GM18951 (cell line): ENCODE measurements around the gene NPBWR2.
"Not testable (repeated sequence)": the region's sequence is repeated elsewhere in the genome, so short reads cannot be mapped to it uniquely, and the experiment has no call there.

Experiments
- POLR2A ChIP-seq: IDR thresholded peaks from 4 replicates; pipeline ENCODE4 v1.6.1; 2011; ENCODE audit warnings: mild to moderate bottlenecking; ENCODE audit not compliant: insufficient read length, insufficient read depth; ENCODE audit errors: extremely low read depth
- in situ Hi-C: fragments of 300-500 bp; cut with MboI; formaldehyde crosslinking; loops from one replicate; pipeline ENCODE4 v1.12.0; 2022; ENCODE audit warnings: low sequenced_read_pairs, mixed read lengths, inconsistent platforms; ENCODE audit not compliant: unreplicated experiment

NPBWR2 gene

DNA sequence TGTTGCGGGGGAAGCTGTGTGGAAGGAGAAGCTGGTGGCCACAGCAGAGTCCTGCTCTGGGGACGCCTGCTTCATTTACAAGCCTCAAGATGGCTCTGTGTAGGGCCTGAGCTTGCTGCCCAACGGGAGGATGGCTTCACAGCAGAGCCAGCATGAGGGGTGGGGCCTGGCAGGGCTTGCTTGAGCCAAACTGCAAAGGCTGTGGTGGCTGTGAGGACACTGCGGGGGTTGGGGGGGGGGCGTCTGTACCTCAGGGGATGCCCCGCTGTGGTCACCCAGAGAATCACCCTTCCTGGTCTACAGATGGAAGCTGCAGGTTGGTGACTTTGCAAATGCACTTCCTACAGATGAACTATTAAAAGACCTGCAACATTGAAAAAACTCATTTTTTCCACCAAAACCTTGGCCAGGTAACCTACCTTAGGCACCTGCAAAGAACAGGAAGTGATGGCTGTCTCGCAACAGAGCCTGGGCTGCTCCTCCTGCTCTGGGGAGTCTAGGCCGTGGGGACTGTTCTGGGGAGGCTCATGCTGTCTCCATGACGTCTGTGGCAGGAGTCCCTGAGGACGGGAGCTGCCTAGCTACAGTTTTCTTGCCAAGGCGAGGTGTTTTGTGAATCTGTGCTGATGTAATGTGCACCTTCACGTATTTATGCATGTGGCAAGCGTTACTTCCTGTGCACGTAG is 7.3 kb downstream of the NPBWR2 start:
- no peak for TF ChIP-seq POLR2A
- in situ Hi-C loops: no loop called here

DNA sequence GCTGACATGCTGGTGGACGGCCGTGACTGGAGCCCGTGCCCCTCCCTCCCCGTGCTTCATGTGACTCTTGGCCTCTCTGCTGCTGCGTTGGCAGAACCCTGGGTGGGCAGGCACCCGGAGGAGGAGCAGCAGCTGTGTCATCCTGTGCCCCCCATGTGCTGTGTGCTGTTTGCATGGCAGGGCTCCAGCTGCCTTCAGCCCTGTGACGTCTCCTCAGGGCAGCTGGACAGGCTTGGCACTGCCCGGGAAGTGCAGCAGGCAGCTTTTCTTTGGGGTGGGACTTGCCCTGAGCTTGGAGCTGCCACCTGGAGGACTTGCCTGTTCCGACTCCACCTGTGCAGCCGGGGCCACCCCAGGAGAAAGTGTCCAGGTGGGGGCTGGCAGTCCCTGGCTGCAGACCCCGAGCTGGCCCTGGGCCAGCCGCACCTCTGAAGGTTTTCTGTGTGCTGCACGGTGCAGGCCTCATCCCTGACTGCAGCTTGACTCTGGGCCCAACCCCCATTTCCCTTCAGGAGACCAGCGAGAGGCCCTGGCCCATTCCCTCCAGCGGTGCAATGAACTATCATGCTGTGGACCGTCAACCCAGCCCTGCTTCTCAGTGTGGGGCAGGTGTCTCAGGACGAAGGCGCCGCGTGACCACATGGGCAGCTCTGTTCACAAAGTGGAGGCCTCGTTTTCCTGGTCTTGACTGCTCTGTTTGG is 8.1 kb downstream of the NPBWR2 start:
- TF ChIP-seq POLR2A: no peak
- in situ Hi-C loops: no loop called here

DNA sequence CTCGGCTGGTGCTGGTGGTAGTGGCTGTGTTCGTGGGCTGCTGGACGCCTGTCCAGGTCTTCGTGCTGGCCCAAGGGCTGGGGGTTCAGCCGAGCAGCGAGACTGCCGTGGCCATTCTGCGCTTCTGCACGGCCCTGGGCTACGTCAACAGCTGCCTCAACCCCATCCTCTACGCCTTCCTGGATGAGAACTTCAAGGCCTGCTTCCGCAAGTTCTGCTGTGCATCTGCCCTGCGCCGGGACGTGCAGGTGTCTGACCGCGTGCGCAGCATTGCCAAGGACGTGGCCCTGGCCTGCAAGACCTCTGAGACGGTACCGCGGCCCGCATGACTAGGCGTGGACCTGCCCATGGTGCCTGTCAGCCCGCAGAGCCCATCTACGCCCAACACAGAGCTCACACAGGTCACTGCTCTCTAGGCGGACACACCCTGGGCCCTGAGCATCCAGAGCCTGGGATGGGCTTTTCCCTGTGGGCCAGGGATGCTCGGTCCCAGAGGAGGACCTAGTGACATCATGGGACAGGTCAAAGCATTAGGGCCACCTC is 8.8 kb downstream of the NPBWR2 start:
- TF ChIP-seq POLR2A: no peak
- in situ Hi-C loops: no loop called here

DNA sequence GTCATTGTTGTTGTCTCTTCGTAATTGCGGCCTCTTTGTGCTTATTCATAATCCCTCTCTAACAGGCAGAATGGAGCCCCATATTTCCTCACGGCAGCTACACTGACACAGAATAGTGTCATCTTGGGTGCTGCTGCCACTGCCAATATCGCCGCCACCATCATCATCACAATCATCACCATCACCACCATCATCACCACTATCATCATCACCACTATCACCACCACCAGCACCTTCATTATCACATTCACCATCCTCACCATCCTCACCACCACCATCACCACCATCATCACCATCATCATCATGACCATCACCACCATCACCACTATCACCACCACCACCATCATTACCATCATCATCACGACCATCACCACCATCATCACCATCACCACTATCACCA is 10.8 kb downstream of the NPBWR2 start:
- no peak for TF ChIP-seq POLR2A
- in situ Hi-C loops: no loop called here

DNA sequence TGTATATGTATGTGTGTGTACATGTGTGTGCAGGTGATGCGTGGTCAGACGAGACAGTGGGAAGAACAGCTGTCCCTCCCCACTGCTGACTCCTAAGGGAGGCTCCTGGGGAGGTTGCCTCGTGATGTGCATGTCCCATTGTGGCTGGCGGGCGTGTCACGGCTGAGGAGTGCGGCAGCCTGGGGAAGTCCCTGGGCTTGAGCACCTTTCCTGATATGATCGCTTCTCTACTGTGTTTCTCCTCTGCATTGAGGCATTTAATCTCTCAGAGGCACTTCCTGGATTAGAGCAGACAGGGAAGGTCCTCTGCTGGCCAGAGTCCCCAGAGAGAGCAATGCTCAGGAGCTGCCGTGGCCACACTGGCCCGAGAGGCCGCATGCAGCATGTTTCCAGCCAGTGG is 11.4 kb downstream of the NPBWR2 start:
- in situ Hi-C loops: no loop called here
- no peak for TF ChIP-seq POLR2A

DNA sequence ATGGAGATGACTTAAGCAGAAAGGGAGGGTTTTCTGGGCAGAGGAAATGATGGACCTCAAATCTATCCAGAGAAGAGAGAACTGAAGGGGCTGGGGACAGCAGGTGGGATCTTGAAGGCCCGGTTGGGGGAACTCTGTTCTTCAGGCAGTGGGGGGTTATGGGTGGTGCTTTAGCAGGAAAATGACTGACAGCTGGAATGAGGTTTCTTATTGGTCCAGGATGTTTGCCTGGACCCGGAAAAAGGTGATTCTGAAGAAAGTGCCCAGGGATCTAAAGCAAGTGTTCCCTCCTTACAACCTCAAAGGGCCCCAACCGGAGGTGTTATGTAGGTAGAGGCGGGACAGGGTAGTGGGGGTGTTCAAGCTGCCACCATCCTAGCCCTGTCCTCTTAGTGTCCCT is 11.9 kb downstream of the NPBWR2 start:
- no peak for TF ChIP-seq POLR2A

DNA sequence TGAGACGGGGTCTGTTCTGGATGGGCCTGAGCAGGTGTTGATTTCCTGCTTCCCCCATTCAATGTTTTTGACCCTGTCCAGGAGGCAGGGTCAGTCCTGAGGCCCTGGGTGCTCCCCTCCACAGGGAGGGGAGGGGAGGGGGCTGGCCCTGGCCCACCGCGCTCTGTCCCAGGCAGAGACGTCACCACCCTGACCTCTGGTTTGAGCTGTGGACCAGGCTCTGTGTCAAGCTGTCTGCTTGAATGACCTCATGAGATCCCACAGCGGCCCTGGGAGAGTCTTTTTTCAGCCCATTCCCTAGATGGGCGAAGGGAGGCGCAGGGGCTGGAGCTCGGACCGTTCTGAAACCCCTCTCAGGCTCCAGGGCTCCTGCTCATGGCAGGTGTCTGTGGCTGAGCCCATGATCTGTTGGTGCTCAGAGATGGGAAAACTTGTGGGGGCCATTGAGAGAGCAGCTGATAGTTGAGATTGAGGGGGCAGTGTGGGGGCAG is 14.3 kb downstream of the NPBWR2 start:
- no peak for TF ChIP-seq POLR2A
- in situ Hi-C loops: no loop called here

More for the DNA sequence above, 11.9 kb downstream of the NPBWR2 start:
- in situ Hi-C loops: no loop called here

DNA sequence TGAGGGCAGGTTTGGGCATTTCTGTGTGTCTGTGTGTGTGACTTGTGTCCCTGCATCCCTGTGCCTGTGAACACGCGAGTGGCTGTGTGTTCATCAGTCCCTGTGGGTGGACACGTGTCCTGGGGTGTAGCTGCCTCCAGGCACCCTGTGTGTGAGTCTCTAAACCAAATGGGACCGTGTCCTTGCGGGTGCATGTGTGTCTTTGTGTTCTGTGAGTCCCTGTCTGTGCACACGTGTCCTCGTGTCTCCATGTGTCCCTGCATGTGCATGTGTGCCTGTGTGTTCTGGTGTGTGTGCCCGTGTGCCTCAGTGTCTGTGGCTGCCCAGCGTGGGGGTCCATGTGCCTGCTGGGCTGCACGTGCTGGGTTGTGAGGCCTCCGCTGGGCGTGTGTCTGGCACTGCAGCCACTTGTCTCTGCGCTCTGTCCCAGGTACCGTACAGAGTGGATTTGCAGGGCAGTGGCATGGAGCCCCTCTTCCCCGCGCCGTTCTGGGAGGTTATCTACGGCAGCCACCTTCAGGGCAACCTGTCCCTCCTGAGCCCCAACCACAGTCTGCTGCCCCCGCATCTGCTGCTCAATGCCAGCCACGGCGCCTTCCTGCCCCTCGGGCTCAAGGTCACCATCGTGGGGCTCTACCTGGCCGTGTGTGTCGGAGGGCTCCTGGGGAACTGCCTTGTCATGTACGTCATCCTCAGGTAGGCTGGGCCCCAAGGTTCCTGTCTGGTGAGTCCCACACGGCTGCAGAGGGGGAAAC is 14.9 kb downstream of the NPBWR2 start:
- TF ChIP-seq POLR2A: no peak
- in situ Hi-C loops: no loop called here

DNA sequence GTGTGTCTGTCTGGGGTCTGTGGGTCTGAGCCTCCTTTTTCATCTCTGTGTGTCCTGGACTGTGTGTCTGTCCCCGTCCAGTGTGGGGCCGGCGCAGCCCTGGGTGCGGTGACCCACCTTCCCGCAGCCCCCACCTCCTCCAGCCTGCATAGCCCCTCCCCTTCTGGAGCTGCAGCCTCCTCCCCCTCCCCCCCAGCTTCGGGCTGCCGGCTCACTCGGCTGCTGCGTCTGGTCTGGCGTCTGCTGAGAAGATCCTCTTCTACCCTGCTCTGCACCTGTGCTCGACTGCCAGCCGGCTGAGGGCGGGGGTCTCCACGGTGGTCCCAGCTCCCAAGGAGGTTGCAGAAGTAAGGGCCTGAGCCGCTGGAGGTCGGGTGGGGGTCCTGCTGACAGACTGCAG is 15.6 kb downstream of the NPBWR2 start:
- in situ Hi-C loops: no loop called here
- no peak for TF ChIP-seq POLR2A

DNA sequence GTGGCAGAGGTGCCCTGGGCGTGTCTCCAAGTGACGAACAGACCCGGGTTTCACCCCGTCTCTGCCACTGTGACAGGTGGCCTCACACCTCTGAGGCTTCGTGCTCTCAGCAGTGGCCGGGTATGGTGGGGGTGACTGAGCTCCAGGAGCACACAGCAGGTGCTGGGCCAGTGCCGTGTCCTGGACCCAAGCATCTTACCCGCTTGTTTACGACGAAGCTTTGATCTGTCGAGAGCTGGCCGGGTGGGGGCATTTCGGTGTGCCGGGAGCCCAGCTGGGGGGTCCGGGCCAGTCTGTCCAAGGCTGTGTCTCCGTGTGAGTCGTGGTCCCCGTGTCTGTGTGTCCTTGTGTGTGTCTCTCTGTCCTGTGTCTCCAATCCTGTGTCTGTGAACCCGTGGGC is 16.0 kb downstream of the NPBWR2 start:
- in situ Hi-C loops: no loop called here
- no peak for TF ChIP-seq POLR2A

DNA sequence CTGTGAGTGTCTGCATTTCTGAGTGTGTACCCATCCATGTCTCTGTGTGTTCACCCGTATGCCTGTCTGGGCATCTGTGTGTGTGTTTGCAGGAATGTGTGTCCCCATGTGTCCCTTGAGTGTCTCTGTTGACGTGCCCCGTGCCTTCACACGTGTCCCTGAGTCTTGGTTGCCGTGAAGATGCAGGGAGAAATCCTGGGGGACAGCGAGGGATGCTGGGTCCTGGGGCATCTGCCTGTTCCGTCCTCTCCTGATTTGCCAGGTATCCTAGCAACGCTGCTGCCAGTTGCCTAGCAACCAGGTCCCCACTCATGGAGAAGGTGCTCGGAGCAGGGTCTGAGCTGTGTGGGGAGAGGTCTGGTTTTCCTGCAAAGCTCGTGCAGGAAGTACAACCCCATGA is 17.2 kb downstream of the NPBWR2 start:
- in situ Hi-C loops: no loop called here

DNA sequence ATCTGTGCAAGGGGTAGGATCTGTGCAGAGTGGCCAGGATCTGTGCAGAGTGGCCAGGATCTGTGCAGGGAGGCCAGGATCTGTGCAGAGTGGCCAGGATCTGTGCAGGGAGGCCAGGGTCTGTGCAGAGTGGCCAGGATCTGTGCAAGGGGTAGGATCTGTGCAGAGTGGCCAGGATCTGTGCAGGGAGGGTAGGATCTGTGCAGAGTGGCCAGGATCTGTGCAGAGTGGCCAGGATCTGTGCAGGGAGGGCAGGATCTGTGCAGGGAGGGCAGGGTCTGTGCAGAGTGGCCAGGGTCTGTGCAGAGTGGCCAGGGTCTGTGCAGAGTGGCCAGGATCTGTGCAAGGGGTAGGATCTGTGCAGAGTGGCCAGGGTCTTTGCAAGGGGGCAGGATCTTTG is 18.8 kb downstream of the NPBWR2 start:
- in situ Hi-C loops: not testable (repeated sequence)

More for the DNA sequence above, 17.2 kb downstream of the NPBWR2 start:
- no peak for TF ChIP-seq POLR2A

DNA sequence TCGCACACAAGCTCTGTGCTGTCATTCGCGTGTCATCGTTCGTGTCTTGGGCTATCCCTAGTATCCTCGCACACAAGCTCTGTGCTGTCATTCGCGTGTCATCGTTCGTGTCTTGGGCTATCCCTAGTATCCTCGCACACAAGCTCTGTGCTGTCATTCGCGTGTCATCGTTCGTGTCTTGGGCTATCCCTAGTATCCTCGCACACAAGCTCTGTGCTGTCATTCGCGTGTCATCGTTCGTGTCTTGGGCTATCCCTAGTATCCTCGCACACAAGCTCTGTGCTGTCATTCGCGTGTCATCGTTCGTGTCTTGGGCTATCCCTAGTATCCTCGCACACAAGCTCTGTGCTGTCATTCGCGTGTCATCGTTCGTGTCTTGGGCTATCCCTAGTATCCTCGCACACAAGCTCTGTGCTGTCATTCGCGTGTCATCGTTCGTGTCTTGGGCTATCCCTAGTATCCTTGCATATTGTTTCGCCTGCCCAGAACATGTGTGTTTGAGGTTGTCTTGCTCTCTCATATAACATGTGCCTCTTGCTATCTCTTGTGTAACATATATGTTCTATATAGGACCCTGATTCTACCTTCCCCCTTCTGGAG is 20.0 kb downstream of the NPBWR2 start:
- in situ Hi-C loops: not testable (repeated sequence)
